GM12878 (cell line): ENCODE results near the gene ASIC1. TPM values are rescaled to one million over a fixed set of nuclear protein-coding genes. Genes with fewer than 3 reads are reported as not detected.

ENCODE experiments used
- ATAC-seq: fragments of 200-7000 bp; cut with Tn5 transposase; 3 replicates; pipeline ENCODE4 v1.9.1; 2020; ENCODE audit warnings: mild to moderate bottlenecking, moderate library complexity
- BruUV-seq: library from RNA; stranded (reverse); fragments of 400-500 nt; replicated peaks from 2 replicates; lab custom pipeline; 2021; lab: Mats Ljungman, UMichigan
- CTCF ChIA-PET: fragments of 300-600 bp; sonication (Branson Sonifier 250); formaldehyde crosslinking; extraction: SDS; loops from one replicate; lab custom pipeline; 2021; ENCODE audit warnings: inconsistent platforms; lab: Yijun Ruan, JAX
- POLR2A ChIA-PET: fragments of 350-600 bp; formaldehyde crosslinking; extraction: SDS; loops from one replicate; lab custom pipeline; 2021; ENCODE audit warnings: inconsistent platforms; lab: Charles Lee
- RAD21 ChIA-PET: fragments of 300-600 bp; sonication (Branson Sonifier 250); formaldehyde crosslinking; loops from one replicate; lab custom pipeline; 2023; ENCODE audit warnings: antibody characterized with exemption; ENCODE audit not compliant: unreplicated experiment; lab: Charles Lee
- SMC1A ChIA-PET: fragments of 300-600 bp; sonication (Branson Sonifier 250); formaldehyde crosslinking; loops from one replicate; lab custom pipeline; 2023; ENCODE audit not compliant: unreplicated experiment, uncharacterized antibody; lab: Charles Lee
- DNase-seq: peaks from one replicate; pipeline ENCODE4 v3.0.0-alpha.2; 2011; ENCODE audit warnings: low read depth, low spot score
- FAIRE-seq: peaks from 3 replicates; lab custom pipeline; 2011; peaks lifted over from hg19 to GRCh38; lab: Jason Lieb, UNC
- H2AFZ ChIP-seq: 2 replicates; pipeline ENCODE4 v1.6.0; 2011; ENCODE audit warnings: low read depth, low read length, control low read depth; ENCODE audit not compliant: control insufficient read depth
- H3K27ac ChIP-seq: 2 replicates; pipeline ENCODE4 v1.5.1; 2011; ENCODE audit warnings: control low read depth; ENCODE audit not compliant: control insufficient read depth, insufficient read depth
- H3K27me3 ChIP-seq, 2 experiments: replicated peaks in 1 of 2; 2 replicates each; pipeline versions ENCODE4 v1.6.0 to v1.6.1; 2011; ENCODE audit warnings: low read length in 1 of 2; ENCODE audit not compliant: control insufficient read depth in 2 of 2, insufficient read depth in 2 of 2
- H3K36me3 ChIP-seq, 2 experiments: 2 replicates each; pipeline ENCODE4 v1.5.1; 2011; ENCODE audit warnings: low read length in 1 of 2; ENCODE audit not compliant: control insufficient read depth in 2 of 2, insufficient read depth in 2 of 2
- H3K4me1 ChIP-seq: 2 replicates; pipeline ENCODE4 v1.6.1; 2011; ENCODE audit warnings: mild to moderate bottlenecking, low read length, moderate library complexity, mixed read lengths; ENCODE audit not compliant: control insufficient read depth, insufficient read depth
- H3K4me2 ChIP-seq: 2 replicates; pipeline ENCODE4 v1.6.0; 2011; ENCODE audit warnings: control low read depth; ENCODE audit not compliant: control insufficient read depth, insufficient read depth
- H3K4me3 ChIP-seq: fragments of 200-600 bp; sonication (generic); 2 replicates; pipeline ENCODE4 v1.5.1; 2016
- H3K79me2 ChIP-seq: 2 replicates; pipeline ENCODE4 v1.6.0; 2011; ENCODE audit warnings: low read length; ENCODE audit not compliant: control insufficient read depth, insufficient read depth
- H3K9ac ChIP-seq: 2 replicates; pipeline ENCODE4 v1.8.0; 2011; ENCODE audit warnings: low read length, control low read depth, mixed read lengths; ENCODE audit not compliant: control insufficient read depth, insufficient read depth
- H3K9me3 ChIP-seq: replicated peaks from 3 replicates; pipeline ENCODE4 v1.5.1; 2011; ENCODE audit warnings: mild to moderate bottlenecking, low read length; ENCODE audit not compliant: control insufficient read depth, insufficient read depth
- H4K20me1 ChIP-seq: 2 replicates; pipeline ENCODE4 v1.6.0; 2011; ENCODE audit not compliant: control insufficient read depth, insufficient read depth
- BRCA1 ChIP-seq: IDR thresholded peaks from 2 replicates; pipeline ENCODE4 v1.6.1; 2011; ENCODE audit warnings: low read depth, low read length, improper control_type of control experiment
- NR2F1 ChIP-seq: fragments of 450-650 bp; conservative IDR thresholded peaks from 2 replicates; pipeline ENCODE4 v1.6.1; 2017; ENCODE audit warnings: mild to moderate bottlenecking
- PAX5 ChIP-seq: IDR thresholded peaks from 2 replicates; pipeline ENCODE4 v1.6.1; 2011; ENCODE audit warnings: low read depth, low read length, borderline replicate concordance
- RUNX3 ChIP-seq: IDR thresholded peaks from 2 replicates; pipeline ENCODE4 v1.6.1; 2012; ENCODE audit warnings: low read length, inconsistent platforms
- STAT3 ChIP-seq: IDR thresholded peaks from 2 replicates; pipeline ENCODE4 v1.6.1; 2011; ENCODE audit warnings: low read depth, low read length, improper control_type of control experiment
- SUPT20H ChIP-seq: IDR thresholded peaks from 2 replicates; pipeline ENCODE4 v1.6.1; 2011; ENCODE audit warnings: low read depth, mild to moderate bottlenecking, low read length, moderate library complexity, borderline replicate concordance; ENCODE audit not compliant: control insufficient read depth
- TCF3 ChIP-seq: IDR thresholded peaks from 2 replicates; pipeline ENCODE4 v1.6.1; 2012; ENCODE audit warnings: low read depth, mild to moderate bottlenecking, low read length, borderline replicate concordance; ENCODE audit not compliant: insufficient read depth
- TCF7 ChIP-seq: IDR thresholded peaks from 2 replicates; pipeline ENCODE4 v1.6.1; 2014; ENCODE audit warnings: antibody characterized with exemption, borderline replicate concordance
- whole genome bisulfite sequencing: methylation state at CpG from one replicate; pipeline ENCODE4 v1.1.6; 2016; ENCODE audit warnings: low lambda C conversion rate; ENCODE audit not compliant: insufficient replicate concordance, insufficient coverage; ENCODE audit errors: missing lambda C conversion rate; 5-methylcytosine and 5-hydroxymethylcytosine counted together
- in situ Hi-C: fragments of 300-500 bp; cut with MboI; formaldehyde crosslinking; loops from 9 replicates; pipeline ENCODE4 v1.14.3; 2018; ENCODE audit warnings: mixed read lengths
- intact Hi-C: fragments of 100-400 bp; cut with micrococcal nuclease; formaldehyde crosslinking; loops from one replicate; pipeline ENCODE4 v1.14.2; 2022; ENCODE audit not compliant: unreplicated experiment
- polyA plus RNA-seq, 11 experiments: library from polyadenylated mRNA; depleted of rRNA in 4 of 11; unstranded in 6 of 11; stranded (reverse) in 5 of 11; fragments of >200 nt; fragmentation: Nextera tagmentation in 4 of 11; fragmentation: Illumina TruSeq in 1 of 11; extraction: Ambion mirVana in 4 of 11; extraction: Trizol in 1 of 11; gene quantifications; 1 replicate in 1 of 11; 2 replicates in 10 of 11; pipeline versions ENCODE4 v1.2.1 to v1.2.3, GENCODE V29; 2011 to 2016; ENCODE audit warnings: inconsistent platforms in 2 of 11, missing spikeins in 2 of 11, low read depth in 1 of 11
- total RNA-seq, 4 experiments: library from RNA; depleted of rRNA in 3 of 4; stranded (reverse); fragments of >200 nt in 3 of 4; fragmentation: Illumina TruSeq in 1 of 4; extraction: Trizol in 1 of 4; gene quantifications; 2 replicates each; pipeline versions ENCODE4 v1.2.1 to v1.2.3, GENCODE V29; 2013 to 2021
- TF ChIP-seq, protein P1 (sequence below): fragments of 450-650 bp; IDR thresholded peaks from 2 replicates; pipeline ENCODE4 v1.6.1; 2018; ENCODE audit warnings: mild to moderate bottlenecking, low read depth, moderate library complexity; ENCODE audit not compliant: partially characterized antibody
- TF ChIP-seq, protein P2 (sequence below): IDR thresholded peaks from 2 replicates; pipeline ENCODE4 v1.6.1; 2012; ENCODE audit warnings: improper control_type of control experiment, low read depth, low read length; ENCODE audit not compliant: insufficient replicate concordance
- TF ChIP-seq, protein P3 (sequence below): fragments of 450-650 bp; IDR thresholded peaks from 2 replicates; pipeline ENCODE4 v1.6.1; 2017; ENCODE audit warnings: low read depth, mild to moderate bottlenecking, moderate library complexity

The ASIC1 gene
- total and polyA plus RNA-seq, 10 of the 15 experiments (the other 5 are each of a cell fraction or from before 2014, with no cell fraction given), result 0.02 to 0.28 (median 0.21) TPM; not detected in 4

DNA sequence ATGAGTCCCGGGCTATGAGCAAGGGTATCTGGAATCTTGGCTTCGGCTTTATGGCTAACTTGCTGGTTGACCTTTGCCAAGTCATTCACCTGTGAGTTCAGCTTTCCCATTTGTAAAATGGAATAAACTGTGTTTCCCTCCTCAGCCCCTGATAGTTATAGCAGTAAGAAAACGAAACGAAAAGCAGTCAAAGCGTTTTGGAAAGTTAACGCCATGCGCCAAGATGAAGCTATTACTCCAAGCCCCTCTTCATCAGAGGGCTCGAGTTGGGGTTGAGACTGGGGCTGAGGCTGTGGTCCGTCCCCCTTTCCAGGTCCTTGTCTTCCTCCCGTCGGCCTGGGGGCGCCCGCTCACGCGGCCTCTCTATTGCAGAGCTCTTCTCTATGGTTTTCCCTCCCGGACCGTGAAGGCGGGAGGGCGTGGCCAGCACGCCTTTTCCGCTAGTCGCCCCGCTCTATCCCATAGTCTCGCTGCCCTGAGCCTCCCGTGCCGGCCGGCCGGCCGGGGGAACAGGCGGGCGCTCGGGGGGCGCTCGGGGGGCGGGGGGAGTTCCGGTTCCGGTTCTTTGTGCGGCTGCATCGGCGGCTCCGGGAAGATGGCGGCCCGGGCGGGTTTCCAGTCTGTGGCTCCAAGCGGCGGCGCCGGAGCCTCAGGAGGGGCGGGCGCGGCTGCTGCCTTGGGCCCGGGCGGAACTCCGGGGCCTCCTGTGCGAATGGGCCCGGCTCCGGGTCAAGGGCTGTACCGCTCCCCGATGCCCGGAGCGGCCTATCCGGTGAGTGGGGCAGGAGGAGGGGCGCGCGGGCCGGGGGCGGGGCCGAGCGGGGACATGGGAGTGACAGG lies 27.6 kb downstream of the ASIC1 start, which contains the start of gene SMARCD1:
Gene SMARCD1 (plus strand): TSS at position 568 of the 840 bp plus-strand sequence. CDS start 28 bp downstream, at position 596.
- H3K4me1 ChIP-seq, result no peaks in the 10 kb centered on the region
- no peaks in the 10 kb centered on the region for H3K9me3 ChIP-seq
- peak within 1 kb of the TSS; percentile 77 for H3K4me2 ChIP-seq
- SMC1A ChIA-PET, result interaction anchor here (0.6 to 2.8 kb wide), 18 partner anchors 14 to 926 kb away, joined by 3 to 32 read pairs (median 3); partner anchors contain the start of gene COX14
- POLR2A ChIA-PET, result interaction anchor here (0.6 to 2.3 kb wide), 8 partner anchors 19 to 199 kb away, joined by 3 to 39 read pairs (median 4); partner anchors contain the start of genes CERS5, COX14, GPD1 and LIMA1
- BruUV-seq, result TSS peak; percentile 96
- CTCF ChIA-PET, result interaction anchor here (0.6 to 9.0 kb wide), 31 partner anchors 8 to 317 kb away, joined by 3 to 250 read pairs (median 4); partner anchors contain the start of genes CERS5, COX14, GPD1 and RACGAP1
- peak within 1 kb of the TSS; percentile 76 for H3K4me3 ChIP-seq
- RAD21 ChIA-PET, result interaction anchor here (0.7 to 3.5 kb wide), 14 partner anchors 10 to 230 kb away, joined by 3 to 66 read pairs (median 5); partner anchors contain the start of genes CERS5, COX14, LIMA1 and RACGAP1
- H3K9ac ChIP-seq, result peak within 1 kb of the TSS; percentile 93
- in situ Hi-C loops (loop anchor here (5.0 kb wide), 1 partner anchor 227 kb away; no protein-coding TSS in a partner anchor), intact Hi-C loops (loop anchor here (1.0 to 2.0 kb wide), 2 partner anchors 27 to 82 kb away; partner anchors contain the start of genes CERS5 and COX14)
- H3K27ac ChIP-seq, result peak within 1 kb of the TSS; percentile 85
- H3K27me3 ChIP-seq, result no peaks in the 10 kb centered on the region
- H3K36me3 ChIP-seq, result peaks cover 0 to 14% of the 10 kb centered on the region in 2 experiments; a peak in 3 of 4 replicates
- under 1% methylated on average over 34 of the region's 69 CpGs for WGBS
- peaks cover 9% of the 10 kb centered on the region for H3K79me2 ChIP-seq
- DNase-seq (peak; percentile 66), ATAC-seq (peak; percentile 91), FAIRE-seq (peak; percentile 87)
- peak within 1 kb of the TSS; percentile 98 for H2AFZ ChIP-seq
- 0 out of 2 replicates have a peak, but pooled peaks cover 4% of the 10 kb centered on the region for H4K20me1 ChIP-seq
- TF ChIP-seq, protein P1, sequence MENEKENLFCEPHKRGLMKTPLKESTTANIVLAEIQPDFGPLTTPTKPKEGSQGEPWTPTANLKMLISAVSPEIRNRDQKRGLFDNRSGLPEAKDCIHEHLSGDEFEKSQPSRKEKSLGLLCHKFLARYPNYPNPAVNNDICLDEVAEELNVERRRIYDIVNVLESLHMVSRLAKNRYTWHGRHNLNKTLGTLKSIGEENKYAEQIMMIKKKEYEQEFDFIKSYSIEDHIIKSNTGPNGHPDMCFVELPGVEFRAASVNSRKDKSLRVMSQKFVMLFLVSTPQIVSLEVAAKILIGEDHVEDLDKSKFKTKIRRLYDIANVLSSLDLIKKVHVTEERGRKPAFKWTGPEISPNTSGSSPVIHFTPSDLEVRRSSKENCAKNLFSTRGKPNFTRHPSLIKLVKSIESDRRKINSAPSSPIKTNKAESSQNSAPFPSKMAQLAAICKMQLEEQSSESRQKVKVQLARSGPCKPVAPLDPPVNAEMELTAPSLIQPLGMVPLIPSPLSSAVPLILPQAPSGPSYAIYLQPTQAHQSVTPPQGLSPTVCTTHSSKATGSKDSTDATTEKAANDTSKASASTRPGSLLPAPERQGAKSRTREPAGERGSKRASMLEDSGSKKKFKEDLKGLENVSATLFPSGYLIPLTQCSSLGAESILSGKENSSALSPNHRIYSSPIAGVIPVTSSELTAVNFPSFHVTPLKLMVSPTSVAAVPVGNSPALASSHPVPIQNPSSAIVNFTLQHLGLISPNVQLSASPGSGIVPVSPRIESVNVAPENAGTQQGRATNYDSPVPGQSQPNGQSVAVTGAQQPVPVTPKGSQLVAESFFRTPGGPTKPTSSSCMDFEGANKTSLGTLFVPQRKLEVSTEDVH, result no peak
- TF ChIP-seq, protein P2, sequence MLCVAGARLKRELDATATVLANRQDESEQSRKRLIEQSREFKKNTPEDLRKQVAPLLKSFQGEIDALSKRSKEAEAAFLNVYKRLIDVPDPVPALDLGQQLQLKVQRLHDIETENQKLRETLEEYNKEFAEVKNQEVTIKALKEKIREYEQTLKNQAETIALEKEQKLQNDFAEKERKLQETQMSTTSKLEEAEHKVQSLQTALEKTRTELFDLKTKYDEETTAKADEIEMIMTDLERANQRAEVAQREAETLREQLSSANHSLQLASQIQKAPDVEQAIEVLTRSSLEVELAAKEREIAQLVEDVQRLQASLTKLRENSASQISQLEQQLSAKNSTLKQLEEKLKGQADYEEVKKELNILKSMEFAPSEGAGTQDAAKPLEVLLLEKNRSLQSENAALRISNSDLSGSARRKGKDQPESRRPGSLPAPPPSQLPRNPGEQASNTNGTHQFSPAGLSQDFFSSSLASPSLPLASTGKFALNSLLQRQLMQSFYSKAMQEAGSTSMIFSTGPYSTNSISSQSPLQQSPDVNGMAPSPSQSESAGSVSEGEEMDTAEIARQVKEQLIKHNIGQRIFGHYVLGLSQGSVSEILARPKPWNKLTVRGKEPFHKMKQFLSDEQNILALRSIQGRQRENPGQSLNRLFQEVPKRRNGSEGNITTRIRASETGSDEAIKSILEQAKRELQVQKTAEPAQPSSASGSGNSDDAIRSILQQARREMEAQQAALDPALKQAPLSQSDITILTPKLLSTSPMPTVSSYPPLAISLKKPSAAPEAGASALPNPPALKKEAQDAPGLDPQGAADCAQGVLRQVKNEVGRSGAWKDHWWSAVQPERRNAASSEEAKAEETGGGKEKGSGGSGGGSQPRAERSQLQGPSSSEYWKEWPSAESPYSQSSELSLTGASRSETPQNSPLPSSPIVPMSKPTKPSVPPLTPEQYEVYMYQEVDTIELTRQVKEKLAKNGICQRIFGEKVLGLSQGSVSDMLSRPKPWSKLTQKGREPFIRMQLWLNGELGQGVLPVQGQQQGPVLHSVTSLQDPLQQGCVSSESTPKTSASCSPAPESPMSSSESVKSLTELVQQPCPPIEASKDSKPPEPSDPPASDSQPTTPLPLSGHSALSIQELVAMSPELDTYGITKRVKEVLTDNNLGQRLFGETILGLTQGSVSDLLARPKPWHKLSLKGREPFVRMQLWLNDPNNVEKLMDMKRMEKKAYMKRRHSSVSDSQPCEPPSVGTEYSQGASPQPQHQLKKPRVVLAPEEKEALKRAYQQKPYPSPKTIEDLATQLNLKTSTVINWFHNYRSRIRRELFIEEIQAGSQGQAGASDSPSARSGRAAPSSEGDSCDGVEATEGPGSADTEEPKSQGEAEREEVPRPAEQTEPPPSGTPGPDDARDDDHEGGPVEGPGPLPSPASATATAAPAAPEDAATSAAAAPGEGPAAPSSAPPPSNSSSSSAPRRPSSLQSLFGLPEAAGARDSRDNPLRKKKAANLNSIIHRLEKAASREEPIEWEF, result no peak
- TF ChIP-seq TCF7 (no peak), BRCA1 (no peak), NR2F1 (no peak; the same call in none of the 2 replicates), STAT3 (no peak), SUPT20H (no peak), PAX5 (no peak), TCF3 (no peak), RUNX3 (peak; percentile 66)
- TF ChIP-seq, protein P3, sequence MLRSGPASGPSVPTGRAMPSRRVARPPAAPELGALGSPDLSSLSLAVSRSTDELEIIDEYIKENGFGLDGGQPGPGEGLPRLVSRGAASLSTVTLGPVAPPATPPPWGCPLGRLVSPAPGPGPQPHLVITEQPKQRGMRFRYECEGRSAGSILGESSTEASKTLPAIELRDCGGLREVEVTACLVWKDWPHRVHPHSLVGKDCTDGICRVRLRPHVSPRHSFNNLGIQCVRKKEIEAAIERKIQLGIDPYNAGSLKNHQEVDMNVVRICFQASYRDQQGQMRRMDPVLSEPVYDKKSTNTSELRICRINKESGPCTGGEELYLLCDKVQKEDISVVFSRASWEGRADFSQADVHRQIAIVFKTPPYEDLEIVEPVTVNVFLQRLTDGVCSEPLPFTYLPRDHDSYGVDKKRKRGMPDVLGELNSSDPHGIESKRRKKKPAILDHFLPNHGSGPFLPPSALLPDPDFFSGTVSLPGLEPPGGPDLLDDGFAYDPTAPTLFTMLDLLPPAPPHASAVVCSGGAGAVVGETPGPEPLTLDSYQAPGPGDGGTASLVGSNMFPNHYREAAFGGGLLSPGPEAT, result no peak
